Psoas muscle (tissue), 8 donors: ENCODE data around the gene AVPR2. TPM values are rescaled to one million over a fixed set of nuclear protein-coding genes. Genes with fewer than 3 reads are reported as not detected.

Experiments used
- ATAC-seq, 4 donors: fragments of 200-7000 bp; cut with Tn5 transposase; one replicate each; pipeline ENCODE4 v1.9.1; 2020; ENCODE audit warnings: moderate library complexity in 3 of 4, mild to moderate bottlenecking in 2 of 4
- DNase-seq, 2 donors: peaks; one replicate each; pipeline ENCODE4 v3.0.0-alpha.2; 2020
- H3K27ac ChIP-seq: fragments of 200-600 bp; one replicate; pipeline ENCODE4 v1.8.0; 2022
- H3K27me3 ChIP-seq, 3 donors: fragments of 200-600 bp in 1 of 3; one replicate each; pipeline versions ENCODE4 v1.6.1 to v1.8.0; 2013 to 2022; ENCODE audit warnings: low read length in 2 of 3, mild to moderate bottlenecking in 2 of 3, moderate library complexity in 1 of 3; ENCODE audit not compliant: insufficient read depth in 3 of 3
- H3K36me3 ChIP-seq, 2 donors: fragments of 200-600 bp in 1 of 2; one replicate each; pipeline versions ENCODE4 v1.6.1 to v1.8.0; 2013 to 2022; ENCODE audit warnings: low read depth in 1 of 2, mild to moderate bottlenecking in 1 of 2, moderate library complexity in 1 of 2; ENCODE audit not compliant: insufficient read depth in 1 of 2
- H3K4me1 ChIP-seq: fragments of 200-600 bp; one replicate; pipeline ENCODE4 v1.8.0; 2022
- H3K4me3 ChIP-seq: fragments of 200-600 bp; one replicate; pipeline ENCODE4 v1.8.0; 2022; ENCODE audit warnings: mild to moderate bottlenecking
- H3K9me3 ChIP-seq: fragments of 200-600 bp; one replicate; pipeline ENCODE4 v1.8.0; 2022
- WGBS, 3 donors: extraction: QIAGEN DNeasy Blood & Tissue Kit; methylation state at CpG; one replicate each; pipeline versions ENCODE4 v1.1.6 to v1.1.7; 2013; 5-methylcytosine and 5-hydroxymethylcytosine counted together
- intact Hi-C, 2 donors: fragments of 100-400 bp; cut with DNase I; formaldehyde crosslinking; loops; one replicate each; pipeline versions ENCODE4 v1.11.0 to v1.14.2; 2022
- polyA plus RNA-seq, 3 donors: library from polyadenylated mRNA; stranded (reverse); fragments of 200-250 nt; gene quantifications; one replicate each; pipeline ENCODE4 v1.2.3, GENCODE V29; 2013
- total RNA-seq, 4 donors: library from RNA; stranded (reverse); fragmentation: NEBNext Ultra II Directional in 2 of 4; extraction: Animal tissue kit (Norgen Biotek cat#: 25700) in 2 of 4; gene quantifications; one replicate each; pipeline versions ENCODE4 v1.2.1 to v1.2.4, GENCODE V29; 2021 to 2023
- TF ChIP-seq, protein P1 (sequence below): fragments of 200-600 bp; IDR thresholded peaks from one replicate; pipeline ENCODE4 v1.8.0; 2022; ENCODE audit warnings: antibody characterized with exemption
- donor health status: healthy with polysubstance abuse.
- donor health status: DM: no; HTN: no; CAD: no; lungs with moderate emphysema.
- donor health status: Bipolar disorder and iron deficiency.
- donor health status: healthy.
- donor health status: DM: yes; HTN: yes; CAD: no.
- donor health status: DM: no; HTN: no; CAD: no.
- donor health status: DM: no; HTN: no; CAD: no.
- donor health status: DM: yes; HTN: yes; CAD: no.

AVPR2 gene
- total and polyA plus RNA-seq, 7 donors = 1.3 to 4.8 (median 2.1) TPM

DNA sequence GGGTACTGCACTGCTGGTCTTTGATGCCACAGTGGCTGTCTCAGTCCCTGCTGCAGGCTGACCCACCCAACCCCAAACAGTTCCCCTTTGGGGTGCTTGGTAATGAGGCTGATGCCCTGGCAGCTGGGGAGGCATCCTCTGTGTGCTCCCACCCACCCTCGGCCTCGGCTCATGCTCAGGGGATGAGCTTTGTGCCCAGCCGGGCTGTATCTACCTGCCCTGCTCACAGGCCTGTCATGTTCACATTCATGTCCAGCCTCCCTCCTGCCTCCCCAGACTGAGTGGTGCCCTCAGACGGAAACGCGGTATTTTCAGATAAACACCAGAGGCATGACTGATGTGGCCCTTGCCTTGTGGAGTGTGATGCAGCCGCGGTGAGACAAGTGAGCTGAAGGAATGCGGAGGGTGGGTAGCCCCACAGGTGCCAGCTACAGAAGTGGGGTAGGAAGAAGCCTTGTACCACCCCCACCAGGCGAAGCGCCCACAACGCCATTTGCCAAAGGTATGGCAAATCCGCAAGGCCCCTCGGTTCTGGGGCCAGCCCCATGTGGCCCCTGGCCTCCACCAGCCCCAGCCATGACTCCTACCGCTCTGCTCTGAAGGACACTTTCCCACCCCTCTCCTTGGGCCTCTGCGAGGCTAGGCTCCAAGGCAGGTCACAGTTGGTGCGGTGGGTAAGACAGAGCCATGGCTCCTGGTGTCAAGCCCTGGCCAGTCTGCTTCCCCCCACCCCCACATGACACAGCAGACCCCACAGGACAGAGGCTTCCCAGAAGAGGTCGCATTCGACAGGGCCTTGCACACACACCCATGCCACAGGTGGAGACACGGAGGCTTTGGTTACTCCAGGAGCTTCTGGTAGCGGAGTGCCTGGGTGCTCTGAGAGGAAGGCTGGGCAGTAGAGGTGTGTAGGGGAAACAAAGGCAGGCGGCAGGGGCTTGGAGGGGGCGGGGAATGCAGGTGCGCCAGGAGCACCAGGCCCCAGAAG, 41.8 kb downstream of the AVPR2 start:
- ATAC-seq (peak in 1 of 4 donors; percentile 5), DNase-seq (no peak)
- TF ChIP-seq, protein P1, sequence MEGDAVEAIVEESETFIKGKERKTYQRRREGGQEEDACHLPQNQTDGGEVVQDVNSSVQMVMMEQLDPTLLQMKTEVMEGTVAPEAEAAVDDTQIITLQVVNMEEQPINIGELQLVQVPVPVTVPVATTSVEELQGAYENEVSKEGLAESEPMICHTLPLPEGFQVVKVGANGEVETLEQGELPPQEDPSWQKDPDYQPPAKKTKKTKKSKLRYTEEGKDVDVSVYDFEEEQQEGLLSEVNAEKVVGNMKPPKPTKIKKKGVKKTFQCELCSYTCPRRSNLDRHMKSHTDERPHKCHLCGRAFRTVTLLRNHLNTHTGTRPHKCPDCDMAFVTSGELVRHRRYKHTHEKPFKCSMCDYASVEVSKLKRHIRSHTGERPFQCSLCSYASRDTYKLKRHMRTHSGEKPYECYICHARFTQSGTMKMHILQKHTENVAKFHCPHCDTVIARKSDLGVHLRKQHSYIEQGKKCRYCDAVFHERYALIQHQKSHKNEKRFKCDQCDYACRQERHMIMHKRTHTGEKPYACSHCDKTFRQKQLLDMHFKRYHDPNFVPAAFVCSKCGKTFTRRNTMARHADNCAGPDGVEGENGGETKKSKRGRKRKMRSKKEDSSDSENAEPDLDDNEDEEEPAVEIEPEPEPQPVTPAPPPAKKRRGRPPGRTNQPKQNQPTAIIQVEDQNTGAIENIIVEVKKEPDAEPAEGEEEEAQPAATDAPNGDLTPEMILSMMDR = no peak
- H3K9me3 ChIP-seq = no peaks in the 10 kb centered on the region
- no peak overlapping the region for H3K27ac ChIP-seq
- intact Hi-C loops = no loop called here
- 78 to 86% (median 80%) methylated on average over 20 to 24 of the region's 24 CpGs for WGBS, 3 donors
- H3K27me3 ChIP-seq = peaks cover 0 to 3% (median 0%) of the 10 kb centered on the region in 3 donors
- no peak overlapping the region for H3K4me3 ChIP-seq
- no peaks in the 10 kb centered on the region for H3K4me1 ChIP-seq
- H3K36me3 ChIP-seq = peaks cover 0 to 35% of the 10 kb centered on the region in 2 donors

DNA sequence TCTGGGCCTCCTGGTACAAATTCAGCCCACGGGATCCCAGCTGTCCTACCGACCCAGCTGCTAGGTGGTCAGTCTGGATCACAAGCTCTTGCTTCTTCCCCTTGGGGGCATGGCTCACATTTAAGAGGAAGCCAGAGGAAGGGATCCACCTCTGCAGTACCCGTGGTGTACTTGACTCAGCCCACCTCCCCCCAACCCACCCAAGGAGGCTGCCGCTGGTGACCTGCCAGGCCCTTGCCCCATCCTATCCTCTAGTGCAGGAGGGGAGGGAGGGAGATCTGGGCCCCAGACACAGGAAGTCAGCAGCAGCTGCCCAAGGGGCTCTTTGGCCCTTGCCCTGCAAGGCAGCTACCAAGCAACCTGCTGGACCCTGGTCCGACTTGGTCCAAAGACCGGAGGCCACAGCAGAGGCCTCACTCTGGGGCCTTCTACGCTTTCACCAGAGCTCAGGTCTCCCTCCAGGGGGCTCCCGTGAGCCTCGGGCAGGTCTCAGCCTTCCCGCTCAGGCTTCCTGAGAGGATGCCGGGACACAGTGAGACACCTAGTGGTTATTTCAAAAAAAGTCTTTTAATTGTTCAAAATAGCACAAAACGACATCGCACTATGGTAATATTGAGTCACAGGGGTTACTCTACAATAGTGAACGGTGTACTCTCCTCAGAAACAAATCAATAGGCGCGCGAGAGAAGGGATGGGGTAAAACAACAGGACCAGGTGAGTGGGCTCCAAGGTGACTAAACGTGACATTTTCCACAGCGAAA, 42.7 kb downstream of the AVPR2 start:
- TF ChIP-seq, protein P1 = peak; percentile 76
- 35 to 53% (median 40%) methylated on average over 16 to 19 of the region's 19 CpGs for WGBS, 3 donors
- Histone ChIP-seq H3K4me3 (no peak overlapping the region), H3K27me3 (peaks cover 0 to 3% (median 0%) of the 10 kb centered on the region in 3 donors), H3K9me3 (no peaks in the 10 kb centered on the region), H3K36me3 (peaks cover 0 to 44% of the 10 kb centered on the region in 2 donors), H3K27ac (no peak overlapping the region), H3K4me1 (no peaks in the 10 kb centered on the region)
- ATAC-seq = peak; percentile 74 to 87 (median 82)
- intact Hi-C loops = no loop called here
- DNase-seq = peak; percentile 69 to 87

DNA sequence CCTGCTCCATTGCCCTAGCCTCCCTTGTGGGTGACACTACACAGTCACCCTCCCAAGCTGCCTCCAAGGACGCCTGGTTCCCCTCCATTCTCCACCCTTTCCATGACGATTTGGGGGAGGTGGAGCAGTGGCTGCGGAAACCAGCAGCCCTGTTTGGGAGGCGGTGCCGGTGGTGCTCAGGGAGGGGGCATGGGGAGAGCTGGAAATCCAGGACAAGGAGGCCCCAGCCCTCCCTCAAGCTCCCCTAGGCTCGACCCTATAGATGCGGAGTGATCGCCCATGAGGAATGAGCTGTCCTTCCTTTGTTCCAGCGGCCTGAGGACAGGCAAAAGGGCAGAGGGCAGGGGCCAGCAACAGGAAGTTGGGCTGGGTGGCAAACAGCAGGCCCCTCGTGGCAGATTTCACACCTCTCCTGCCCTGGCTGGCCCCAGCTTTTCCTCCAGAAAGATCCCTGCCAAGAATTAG, 43.6 kb downstream of the AVPR2 start:
- 49 to 76% (median 56%) methylated on average over 10 of the region's 10 CpGs for whole genome bisulfite sequencing, 3 donors
- no peak for ATAC-seq
- Histone ChIP-seq H3K4me3 (no peak overlapping the region), H3K27me3 (peaks cover 0 to 3% (median 0%) of the 10 kb centered on the region in 3 donors), H3K27ac (no peak overlapping the region), H3K9me3 (no peaks in the 10 kb centered on the region), H3K36me3 (peaks cover 0 to 52% of the 10 kb centered on the region in 2 donors), H3K4me1 (no peaks in the 10 kb centered on the region)
- no peak for DNase-seq
- intact Hi-C loops = no loop called here
- TF ChIP-seq, protein P1 = no peak

DNA sequence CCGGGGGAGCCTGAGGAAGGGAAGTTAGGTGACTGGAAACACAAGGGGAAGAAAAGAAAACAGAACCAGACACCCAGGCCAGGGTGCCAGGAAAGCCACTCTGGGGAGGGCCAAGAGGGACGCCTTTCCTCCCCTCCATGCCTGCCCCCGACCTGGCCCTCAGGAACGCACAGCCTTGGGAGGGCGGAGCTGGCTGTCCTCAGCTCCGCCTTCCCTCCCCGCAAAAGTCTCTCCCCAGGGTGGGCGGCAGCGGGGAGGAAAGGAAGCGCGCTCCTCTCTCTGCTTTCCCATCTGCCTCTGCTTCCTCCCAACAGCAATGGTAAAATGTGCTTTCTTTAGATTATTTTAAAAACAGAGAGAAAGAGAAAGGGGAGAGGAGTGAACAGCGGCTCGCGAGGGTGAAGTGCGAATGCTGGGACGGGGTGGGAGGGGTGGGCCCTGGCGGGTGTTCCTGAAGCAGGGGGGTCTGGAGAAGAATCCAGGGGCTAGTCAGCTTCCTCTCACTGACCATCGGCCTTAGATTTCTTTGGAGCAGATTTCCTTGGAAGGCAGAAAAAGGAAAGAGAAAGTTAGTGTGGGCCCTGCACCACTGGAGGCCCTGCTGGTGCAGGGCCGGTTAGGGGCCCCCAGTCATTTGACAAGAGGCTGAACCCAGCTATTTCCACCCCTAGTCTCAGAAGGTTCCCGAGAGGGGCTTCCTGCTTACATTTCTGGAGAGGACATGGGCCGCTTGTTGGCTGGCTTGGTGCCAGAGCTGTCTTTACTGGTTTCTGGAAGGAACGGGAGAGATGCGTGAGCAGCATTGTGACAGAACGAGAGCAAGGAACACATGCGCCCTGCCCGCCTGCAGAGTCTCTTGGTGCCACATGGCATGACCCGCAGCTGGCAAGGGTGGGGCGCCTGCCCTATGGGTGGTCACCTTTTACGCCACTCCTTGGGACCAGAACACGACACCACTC, 44.7 kb downstream of the AVPR2 start:
- no peak for ATAC-seq
- H3K4me1 ChIP-seq = no peaks in the 10 kb centered on the region
- intact Hi-C loops = no loop called here

More for the DNA sequence above, 44.7 kb downstream of the AVPR2 start:
- 63 to 80% (median 67%) methylated on average over 21 to 30 of the region's 30 CpGs for WGBS, 3 donors
- Histone ChIP-seq H3K27ac (no peak overlapping the region), H3K27me3 (peaks cover 0 to under 1% (median 0%) of the 10 kb centered on the region in 3 donors), H3K36me3 (peaks cover 0 to 63% of the 10 kb centered on the region in 2 donors), H3K9me3 (no peaks in the 10 kb centered on the region), H3K4me3 (no peak overlapping the region)
- DNase-seq = no peak
- TF ChIP-seq, protein P1 = no peak
